Neural cell (in vitro differentiated cells): ENCODE results near the gene MGAT5B.

Source experiments
- EP300 ChIP-seq: fragments of 450-650 bp; conservative IDR thresholded peaks from 2 replicates; pipeline ENCODE4 v1.6.1; 2014; ENCODE audit warnings: antibody characterized with exemption, mild to moderate bottlenecking, moderate library complexity; ENCODE audit not compliant: poor library complexity, severe bottlenecking
- EZH2 ChIP-seq: fragments of 200-600, 300-800 bp; shearing (Covaris generic), sonication (generic); IDR thresholded peaks from 2 replicates; pipeline ENCODE4 v1.6.1; 2014; ENCODE audit warnings: antibody characterized with exemption, low read length, borderline replicate concordance, mild to moderate bottlenecking; ENCODE audit not compliant: insufficient read depth, poor library complexity, severe bottlenecking
- MXI1 ChIP-seq: fragments of 450-650 bp; conservative IDR thresholded peaks from 2 replicates; pipeline ENCODE4 v1.6.1; 2014; ENCODE audit warnings: antibody characterized with exemption, mild to moderate bottlenecking; ENCODE audit not compliant: poor library complexity, severe bottlenecking
- POLR2AphosphoS5 ChIP-seq: IDR thresholded peaks from 2 replicates; pipeline ENCODE4 v1.6.1; 2012
- RAD21 ChIP-seq: fragments of 450-650 bp; conservative IDR thresholded peaks from 2 replicates; pipeline ENCODE4 v1.6.1; 2014; ENCODE audit warnings: antibody characterized with exemption, mild to moderate bottlenecking, moderate library complexity
- SMC3 ChIP-seq: fragments of 450-650 bp; conservative IDR thresholded peaks from 2 replicates; pipeline ENCODE4 v1.6.1; 2014; ENCODE audit warnings: antibody characterized with exemption, mild to moderate bottlenecking, moderate library complexity; ENCODE audit not compliant: poor library complexity
- TAF1 ChIP-seq: IDR thresholded peaks from 2 replicates; pipeline ENCODE4 v1.6.1; 2012; ENCODE audit warnings: low read depth
- TF ChIP-seq, protein P1 (sequence below): fragments of 450-650 bp; IDR thresholded peaks from 2 replicates; pipeline ENCODE4 v1.5.1; 2014; ENCODE audit warnings: antibody characterized with exemption, mild to moderate bottlenecking, moderate library complexity; ENCODE audit not compliant: poor library complexity, severe bottlenecking
- TF ChIP-seq, protein P2 (sequence below): IDR thresholded peaks from 2 replicates; pipeline ENCODE4 v1.6.1; 2012; ENCODE audit warnings: borderline replicate concordance

DNA sequence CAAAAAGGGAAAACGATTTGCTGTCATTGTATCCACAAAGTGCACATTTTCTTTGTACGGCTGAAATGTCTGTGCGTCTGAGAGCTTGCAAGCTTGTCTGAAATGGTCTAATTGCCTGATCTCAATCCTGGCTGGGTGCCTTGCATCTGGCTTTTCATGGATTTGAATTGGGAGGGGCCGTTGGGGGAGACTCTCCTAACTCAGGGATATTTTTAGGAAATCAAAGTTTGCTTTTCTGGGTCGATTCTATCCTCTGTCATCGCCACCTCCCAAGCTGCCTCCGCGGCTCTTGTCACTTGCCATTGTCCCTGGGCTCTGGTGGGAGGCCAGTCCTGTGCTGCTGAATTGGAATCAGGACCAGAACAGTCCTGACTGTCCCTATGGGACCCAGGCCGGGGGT lies 33.3 kb upstream of the MGAT5B start:
- TF ChIP-seq, protein P1, sequence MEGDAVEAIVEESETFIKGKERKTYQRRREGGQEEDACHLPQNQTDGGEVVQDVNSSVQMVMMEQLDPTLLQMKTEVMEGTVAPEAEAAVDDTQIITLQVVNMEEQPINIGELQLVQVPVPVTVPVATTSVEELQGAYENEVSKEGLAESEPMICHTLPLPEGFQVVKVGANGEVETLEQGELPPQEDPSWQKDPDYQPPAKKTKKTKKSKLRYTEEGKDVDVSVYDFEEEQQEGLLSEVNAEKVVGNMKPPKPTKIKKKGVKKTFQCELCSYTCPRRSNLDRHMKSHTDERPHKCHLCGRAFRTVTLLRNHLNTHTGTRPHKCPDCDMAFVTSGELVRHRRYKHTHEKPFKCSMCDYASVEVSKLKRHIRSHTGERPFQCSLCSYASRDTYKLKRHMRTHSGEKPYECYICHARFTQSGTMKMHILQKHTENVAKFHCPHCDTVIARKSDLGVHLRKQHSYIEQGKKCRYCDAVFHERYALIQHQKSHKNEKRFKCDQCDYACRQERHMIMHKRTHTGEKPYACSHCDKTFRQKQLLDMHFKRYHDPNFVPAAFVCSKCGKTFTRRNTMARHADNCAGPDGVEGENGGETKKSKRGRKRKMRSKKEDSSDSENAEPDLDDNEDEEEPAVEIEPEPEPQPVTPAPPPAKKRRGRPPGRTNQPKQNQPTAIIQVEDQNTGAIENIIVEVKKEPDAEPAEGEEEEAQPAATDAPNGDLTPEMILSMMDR = no peak
- no peak for TF ChIP-seq EZH2
- TF ChIP-seq RAD21 = no peak
- no peak for TF ChIP-seq EP300
- TF ChIP-seq, protein P2, sequence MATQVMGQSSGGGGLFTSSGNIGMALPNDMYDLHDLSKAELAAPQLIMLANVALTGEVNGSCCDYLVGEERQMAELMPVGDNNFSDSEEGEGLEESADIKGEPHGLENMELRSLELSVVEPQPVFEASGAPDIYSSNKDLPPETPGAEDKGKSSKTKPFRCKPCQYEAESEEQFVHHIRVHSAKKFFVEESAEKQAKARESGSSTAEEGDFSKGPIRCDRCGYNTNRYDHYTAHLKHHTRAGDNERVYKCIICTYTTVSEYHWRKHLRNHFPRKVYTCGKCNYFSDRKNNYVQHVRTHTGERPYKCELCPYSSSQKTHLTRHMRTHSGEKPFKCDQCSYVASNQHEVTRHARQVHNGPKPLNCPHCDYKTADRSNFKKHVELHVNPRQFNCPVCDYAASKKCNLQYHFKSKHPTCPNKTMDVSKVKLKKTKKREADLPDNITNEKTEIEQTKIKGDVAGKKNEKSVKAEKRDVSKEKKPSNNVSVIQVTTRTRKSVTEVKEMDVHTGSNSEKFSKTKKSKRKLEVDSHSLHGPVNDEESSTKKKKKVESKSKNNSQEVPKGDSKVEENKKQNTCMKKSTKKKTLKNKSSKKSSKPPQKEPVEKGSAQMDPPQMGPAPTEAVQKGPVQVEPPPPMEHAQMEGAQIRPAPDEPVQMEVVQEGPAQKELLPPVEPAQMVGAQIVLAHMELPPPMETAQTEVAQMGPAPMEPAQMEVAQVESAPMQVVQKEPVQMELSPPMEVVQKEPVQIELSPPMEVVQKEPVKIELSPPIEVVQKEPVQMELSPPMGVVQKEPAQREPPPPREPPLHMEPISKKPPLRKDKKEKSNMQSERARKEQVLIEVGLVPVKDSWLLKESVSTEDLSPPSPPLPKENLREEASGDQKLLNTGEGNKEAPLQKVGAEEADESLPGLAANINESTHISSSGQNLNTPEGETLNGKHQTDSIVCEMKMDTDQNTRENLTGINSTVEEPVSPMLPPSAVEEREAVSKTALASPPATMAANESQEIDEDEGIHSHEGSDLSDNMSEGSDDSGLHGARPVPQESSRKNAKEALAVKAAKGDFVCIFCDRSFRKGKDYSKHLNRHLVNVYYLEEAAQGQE = no peak
- TF ChIP-seq TAF1 = no peak
- TF ChIP-seq POLR2AphosphoS5 = no peak
- TF ChIP-seq SMC3 = no peak
- no peak for TF ChIP-seq MXI1
